GM19035 (cell line): Measurements from ENCODE around the gene PCNX2.

Source experiments
- ATAC-seq: cut with Tn5 transposase; IDR thresholded peaks from one replicate; pipeline ENCODE4 v1.9.1; 2021; ENCODE audit not compliant: unreplicated experiment

PCNX2 gene

DNA sequence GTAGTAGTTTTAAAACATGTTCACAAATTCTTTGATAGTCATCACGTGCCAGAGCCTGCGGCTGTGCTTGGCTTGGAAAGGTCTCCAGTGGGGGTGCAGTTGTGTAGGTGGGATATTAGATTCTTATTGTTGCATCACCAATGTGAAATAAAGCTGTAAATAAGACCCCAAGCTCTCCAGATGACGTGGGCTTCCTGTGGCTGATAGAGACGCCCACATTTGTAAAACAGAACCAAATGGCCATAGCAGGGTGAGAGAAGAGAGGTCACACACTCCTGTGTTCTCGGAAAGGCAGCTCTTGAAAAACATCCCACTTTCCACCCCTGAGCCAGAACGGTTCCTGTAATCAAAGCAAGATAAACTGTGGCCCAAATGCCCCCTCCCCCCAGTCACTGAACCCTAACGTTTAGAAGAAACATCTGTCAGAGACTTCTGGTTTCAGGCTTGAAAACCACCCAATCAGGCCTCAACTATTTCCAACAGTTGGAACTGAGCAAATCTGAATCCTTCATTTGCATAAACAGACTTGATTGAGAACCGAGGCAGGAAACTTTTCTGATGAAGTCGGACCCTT, 351.8 kb downstream of the PCNX2 start:
- no peak for ATAC-seq

DNA sequence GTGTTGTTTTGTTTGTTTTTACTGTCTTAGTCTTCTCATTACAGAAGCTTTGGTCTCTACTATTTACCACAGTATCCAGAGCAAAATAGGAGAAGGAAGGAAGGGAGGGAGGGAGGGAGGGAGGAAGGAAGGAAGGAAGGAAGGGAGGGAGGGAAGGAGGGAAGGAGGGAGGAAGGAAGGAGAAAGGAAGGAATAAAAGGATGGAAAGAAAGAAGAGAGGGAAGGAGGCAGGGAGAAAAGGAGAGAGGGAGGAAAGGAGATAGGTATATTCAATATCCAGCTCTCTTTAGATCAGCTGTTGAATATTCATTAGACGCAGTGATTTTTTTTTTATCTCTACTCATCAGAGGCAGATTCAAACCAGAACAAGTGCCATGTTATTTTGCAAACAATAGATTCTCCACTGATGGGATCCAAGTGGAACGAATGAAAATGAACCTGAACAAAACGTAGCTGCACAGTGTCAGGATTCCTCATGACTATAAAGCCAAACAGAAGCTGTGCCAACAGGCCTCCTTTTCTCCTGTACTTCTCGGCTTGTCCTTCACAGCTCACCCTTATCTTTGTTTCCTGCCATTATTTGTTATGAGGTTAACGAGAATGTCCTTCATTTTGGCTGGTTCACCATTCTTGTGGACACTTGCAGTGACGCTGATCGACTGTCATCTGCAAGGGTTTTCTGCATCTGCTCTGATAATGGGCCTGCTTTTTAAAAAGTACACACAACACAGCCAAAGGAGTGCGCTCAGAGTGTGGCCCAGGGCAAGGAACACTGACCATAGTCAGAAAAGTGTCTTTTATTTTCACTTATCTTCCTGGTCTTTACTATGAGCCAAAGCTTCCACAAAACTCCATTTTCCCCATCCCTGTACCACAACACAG, 352.9 kb downstream of the PCNX2 start:
- ATAC-seq, result no peak

DNA sequence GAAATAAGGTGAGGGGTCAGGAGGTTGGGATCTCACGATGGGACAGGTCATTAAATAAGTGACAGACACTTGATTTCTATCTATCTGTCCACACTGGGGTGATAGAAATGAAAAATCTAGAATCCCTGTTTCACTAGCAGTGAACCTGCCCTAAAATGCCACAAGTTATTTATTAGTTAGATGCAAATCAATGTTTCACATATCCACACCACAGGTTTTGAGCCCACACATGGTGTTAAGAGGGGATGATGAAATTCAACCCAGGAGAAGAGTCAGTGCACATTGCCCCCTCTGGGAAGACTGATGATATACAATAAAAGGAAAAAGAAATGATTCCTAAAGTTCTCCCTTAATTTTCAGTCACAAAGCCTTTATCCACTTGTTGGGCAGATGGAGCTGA, 355.3 kb downstream of the PCNX2 start:
- ATAC-seq, result no peak

DNA sequence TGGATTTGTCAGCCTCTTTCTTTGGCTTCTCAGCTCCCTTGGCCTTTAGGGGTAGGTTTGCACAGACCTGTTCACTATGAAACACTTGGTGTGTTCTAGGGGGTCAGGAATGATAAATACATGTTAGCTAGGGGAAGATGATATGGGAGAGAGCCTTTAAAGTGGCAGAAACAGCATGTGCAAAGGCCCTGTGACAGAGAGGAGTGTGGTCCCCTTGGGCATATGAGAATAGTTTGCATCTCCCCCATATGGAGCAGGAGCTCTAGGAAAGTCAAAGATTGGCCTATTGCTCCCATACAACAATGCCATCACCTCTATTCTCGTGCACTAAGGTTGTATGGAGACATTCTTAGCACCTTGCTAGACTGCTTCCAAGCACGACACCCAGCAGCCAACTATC, 355.8 kb downstream of the PCNX2 start:
- no peak for ATAC-seq

DNA sequence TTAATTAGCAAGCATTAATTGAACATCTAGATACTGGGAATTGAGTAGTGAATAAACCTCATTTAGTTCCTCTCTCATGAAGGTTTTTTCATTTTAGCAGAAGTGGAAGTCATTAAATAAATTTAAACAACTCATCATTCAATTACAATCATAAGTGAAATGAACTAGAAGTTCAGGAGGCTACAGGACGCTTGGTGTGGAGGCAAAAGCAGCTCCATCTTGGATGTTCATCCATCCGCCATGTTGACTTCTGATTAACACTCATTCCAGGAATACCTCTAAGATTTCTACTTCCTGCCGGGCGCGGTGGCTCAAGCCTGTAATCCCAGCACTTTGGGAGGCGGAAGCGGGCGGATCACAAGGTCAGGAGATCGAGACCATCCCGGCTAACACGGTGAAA, 356.6 kb downstream of the PCNX2 start:
- no peak for ATAC-seq

DNA sequence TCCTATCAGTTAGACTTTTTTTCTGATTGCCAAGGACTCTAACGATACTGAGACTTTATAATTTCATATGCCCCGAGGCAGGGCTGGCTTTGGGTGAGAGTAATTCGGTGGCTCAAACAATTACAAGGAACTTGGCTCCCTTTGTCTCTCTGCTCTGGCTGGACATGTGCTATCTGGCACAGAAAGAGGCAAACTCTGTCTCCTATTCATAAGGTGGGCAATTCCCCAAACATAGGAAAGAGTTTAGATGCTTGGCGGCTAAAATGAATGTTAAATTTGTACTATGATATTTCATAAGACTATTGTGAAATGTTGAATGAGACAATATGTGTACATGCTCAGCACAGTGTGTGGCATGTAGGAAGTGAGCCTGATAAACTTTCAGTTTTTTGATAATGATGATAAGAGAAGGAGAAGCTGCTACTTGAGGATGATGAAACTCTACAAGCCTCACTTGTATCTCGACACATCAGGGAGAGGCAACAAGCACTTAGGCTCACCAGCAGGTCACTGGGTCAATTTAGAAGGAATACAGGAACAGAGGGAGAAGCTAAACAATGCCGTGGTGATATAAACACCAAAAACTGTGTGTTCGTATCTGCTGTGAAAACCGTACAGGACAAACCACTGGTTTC, 357.7 kb downstream of the PCNX2 start:
- no peak for ATAC-seq

DNA sequence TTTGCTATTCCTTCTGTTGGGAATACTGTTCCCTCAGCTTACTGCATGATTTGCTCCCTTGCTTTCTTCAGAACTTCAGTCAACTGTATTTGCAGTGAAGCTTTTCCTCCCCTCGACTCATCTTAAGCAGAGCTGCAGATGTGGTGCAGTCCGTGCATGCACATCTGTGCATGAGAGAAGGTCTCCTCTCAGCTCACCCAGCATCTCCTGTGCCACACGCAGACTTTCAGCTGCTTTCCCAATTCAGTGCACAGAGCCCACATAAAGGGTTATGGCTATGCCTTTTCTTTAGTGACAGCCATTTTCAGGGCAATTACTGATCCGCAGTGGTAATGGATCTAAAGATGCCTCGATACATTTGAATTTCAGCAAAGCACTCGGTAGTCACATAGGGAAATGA, 358.6 kb downstream of the PCNX2 start:
- ATAC-seq, result no peak
